Pancreas (tissue), 10 donors: ENCODE results near the gene PVALEF. TPM values are rescaled to one million over a fixed set of nuclear protein-coding genes. Genes with fewer than 3 reads are reported as not detected.

ENCODE experiments used
- ATAC-seq, 4 donors: fragments of 200-7000 bp; cut with Tn5 transposase; one replicate each; pipeline versions ENCODE4 v1.8.0 to v1.9.1; 2020; ENCODE audit warnings: mild to moderate bottlenecking in 4 of 4, moderate library complexity in 4 of 4
- DNase-seq, 6 donors: peaks; one replicate each; pipeline ENCODE4 v3.0.0-alpha.2; 2020
- FAIRE-seq: peaks from 2 replicates; lab custom pipeline; 2012; peaks lifted over from hg19 to GRCh38; lab: Jason Lieb, UNC
- H3K27ac ChIP-seq, 4 donors: fragments of 200-600 bp; sonication (generic); 1 replicate in 3 of 4; 2 replicates in 1 of 4; pipeline versions ENCODE4 v1.5.0 to v1.8.0; 2020
- H3K27me3 ChIP-seq, 4 donors: fragments of 200-600 bp; one replicate each; pipeline ENCODE4 v1.8.0; 2021
- H3K36me3 ChIP-seq, 3 donors: fragments of 200-600 bp; sonication (generic) in 1 of 3; one replicate each; pipeline versions ENCODE4 v1.5.0 to v1.8.0; 2020 to 2021
- H3K4me1 ChIP-seq, 3 donors: fragments of 200-600 bp; one replicate each; pipeline ENCODE4 v1.8.0; 2021
- H3K4me3 ChIP-seq, 4 donors: fragments of 200-600 bp; sonication (generic) in 2 of 4; one replicate each; pipeline versions ENCODE4 v1.5.0 to v1.8.0; 2020 to 2021
- H3K9me3 ChIP-seq, 4 donors: fragments of 200-600 bp; one replicate each; pipeline ENCODE4 v1.8.0; 2021
- WGBS, 2 donors: extraction: QIAGEN DNeasy Blood & Tissue Kit; methylation state at CpG; one replicate each; pipeline ENCODE4 v1.1.7; 2013; 5-methylcytosine and 5-hydroxymethylcytosine counted together
- intact Hi-C, 3 donors: fragments of 100-400 bp; cut with DNase I; formaldehyde crosslinking; loops; one replicate each; pipeline versions ENCODE4 v1.11.1 to v1.14.2; 2022
- polyA plus RNA-seq, 2 donors: library from polyadenylated mRNA; stranded (reverse); fragments of 200-250 nt; gene quantifications; one replicate each; pipeline ENCODE4 v1.2.3, GENCODE V29; 2013
- total RNA-seq, 6 donors: library from RNA; stranded (reverse); fragmentation: NEBNext Ultra II Directional in 4 of 6; extraction: Animal tissue kit (Norgen Biotek cat#: 25700) in 4 of 6; gene quantifications; one replicate each; pipeline versions ENCODE4 v1.2.1 to v1.2.4, GENCODE V29; 2021 to 2023
- TF ChIP-seq, protein P1 (sequence below), 4 donors: fragments of 200-600 bp; sonication (generic) in 3 of 4; IDR thresholded peaks; one replicate each; pipeline versions ENCODE4 v1.5.0 to v1.8.0; 2021; ENCODE audit warnings: antibody characterized with exemption in 4 of 4
- donor health status: healthy with polysubstance abuse.
- donor health status: DM: no; HTN: no; CAD: no; lungs with moderate emphysema.
- donor health status: DM: no; HTN: no; CAD: no.
- donor health status: control.
- donor health status: control.
- donor health status: Bipolar disorder and iron deficiency.
- donor health status: DM: yes; HTN: yes; CAD: no.
- donor health status: DM: no; HTN: no; CAD: no.
- donor health status: DM: no; HTN: no; CAD: no.
- donor health status: DM: yes; HTN: yes; CAD: no.

PVALEF gene
- total and polyA plus RNA-seq, 8 donors: 0.11 to 0.51 (median 0.17) TPM; not detected in 2

DNA sequence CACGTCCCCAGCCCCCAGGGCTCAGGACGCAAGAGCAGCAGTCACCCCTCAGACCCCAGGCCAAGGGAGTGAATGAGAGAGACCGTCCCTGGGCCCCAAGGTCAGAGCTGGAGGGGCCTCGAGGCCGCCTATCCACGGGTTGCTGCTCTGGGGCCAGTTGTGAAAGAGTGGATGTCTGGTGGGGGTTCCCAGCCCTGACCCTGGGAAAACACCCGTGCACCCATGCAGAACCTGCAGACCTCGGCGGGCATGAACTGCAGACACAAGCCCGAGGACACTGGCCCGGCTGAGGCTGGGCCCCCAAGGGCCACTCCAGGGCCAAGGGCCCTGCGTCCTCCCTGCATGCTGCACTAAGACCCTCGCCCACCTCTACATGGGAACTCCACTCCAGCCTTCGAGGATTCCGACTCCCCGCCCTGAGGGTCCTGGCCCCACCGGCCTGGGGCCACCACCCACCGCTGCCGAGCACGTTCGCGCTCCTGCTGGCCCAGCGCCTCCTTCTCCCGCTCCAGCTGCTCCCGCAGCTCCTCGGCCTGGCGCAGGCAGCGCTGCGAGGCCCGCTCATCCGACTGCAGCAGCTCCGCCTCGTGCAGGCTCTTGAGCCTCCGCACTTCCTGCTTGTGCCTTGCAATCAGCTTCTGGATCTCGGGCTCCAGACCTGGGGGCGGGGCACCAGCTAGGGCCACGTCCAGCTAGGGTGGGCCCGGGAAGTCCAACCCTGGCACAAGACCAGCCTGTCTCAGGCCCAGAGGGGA is 28.3 kb downstream of the PVALEF start:
- WGBS, 2 donors: 90 to 96% methylated on average over 38 of the region's 38 CpGs
- intact Hi-C loops: loop anchor here in 1 of 3 donors (5.0 kb wide), 1 partner anchor 51 kb away; no protein-coding TSS in a partner anchor
- Histone ChIP-seq H3K9me3 (no peaks in the 10 kb centered on the region), H3K36me3 (no peaks in the 10 kb centered on the region), H3K27ac (no peak overlapping the region), H3K4me3 (no peak overlapping the region), H3K27me3 (no peaks in the 10 kb centered on the region), H3K4me1 (no peaks in the 10 kb centered on the region)
- TF ChIP-seq, protein P1, sequence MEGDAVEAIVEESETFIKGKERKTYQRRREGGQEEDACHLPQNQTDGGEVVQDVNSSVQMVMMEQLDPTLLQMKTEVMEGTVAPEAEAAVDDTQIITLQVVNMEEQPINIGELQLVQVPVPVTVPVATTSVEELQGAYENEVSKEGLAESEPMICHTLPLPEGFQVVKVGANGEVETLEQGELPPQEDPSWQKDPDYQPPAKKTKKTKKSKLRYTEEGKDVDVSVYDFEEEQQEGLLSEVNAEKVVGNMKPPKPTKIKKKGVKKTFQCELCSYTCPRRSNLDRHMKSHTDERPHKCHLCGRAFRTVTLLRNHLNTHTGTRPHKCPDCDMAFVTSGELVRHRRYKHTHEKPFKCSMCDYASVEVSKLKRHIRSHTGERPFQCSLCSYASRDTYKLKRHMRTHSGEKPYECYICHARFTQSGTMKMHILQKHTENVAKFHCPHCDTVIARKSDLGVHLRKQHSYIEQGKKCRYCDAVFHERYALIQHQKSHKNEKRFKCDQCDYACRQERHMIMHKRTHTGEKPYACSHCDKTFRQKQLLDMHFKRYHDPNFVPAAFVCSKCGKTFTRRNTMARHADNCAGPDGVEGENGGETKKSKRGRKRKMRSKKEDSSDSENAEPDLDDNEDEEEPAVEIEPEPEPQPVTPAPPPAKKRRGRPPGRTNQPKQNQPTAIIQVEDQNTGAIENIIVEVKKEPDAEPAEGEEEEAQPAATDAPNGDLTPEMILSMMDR (IDR thresholded peaks at IDR 0.05): no peak
- no peak for FAIRE-seq
- DNase-seq: peak in 2 of 6 donors; percentile 24 to 75
- ATAC-seq: no peak

- Histone ChIP-seq H3K27me3 (no peaks in the 10 kb centered on the region), H3K27ac (no peak overlapping the region), H3K9me3 (no peaks in the 10 kb centered on the region), H3K36me3 (no peaks in the 10 kb centered on the region), H3K4me3 (no peak overlapping the region), H3K4me1 (no peaks in the 10 kb centered on the region)
- 91 to 95% methylated on average over 21 of the region's 21 CpGs for WGBS, 2 donors
- intact Hi-C loops: loop anchor here in 1 of 3 donors (5.0 kb wide), 1 partner anchor 52 kb away; no protein-coding TSS in a partner anchor
- TF ChIP-seq, protein P1 (IDR thresholded peaks at IDR 0.05): no peak
- ATAC-seq: no peak
- no peak for FAIRE-seq
- DNase-seq: peak in 1 of 6 donors; percentile 37
Measured at GRCh38 chr17:81194225-81194760, 29.0 kb downstream of the PVALEF start.

DNA sequence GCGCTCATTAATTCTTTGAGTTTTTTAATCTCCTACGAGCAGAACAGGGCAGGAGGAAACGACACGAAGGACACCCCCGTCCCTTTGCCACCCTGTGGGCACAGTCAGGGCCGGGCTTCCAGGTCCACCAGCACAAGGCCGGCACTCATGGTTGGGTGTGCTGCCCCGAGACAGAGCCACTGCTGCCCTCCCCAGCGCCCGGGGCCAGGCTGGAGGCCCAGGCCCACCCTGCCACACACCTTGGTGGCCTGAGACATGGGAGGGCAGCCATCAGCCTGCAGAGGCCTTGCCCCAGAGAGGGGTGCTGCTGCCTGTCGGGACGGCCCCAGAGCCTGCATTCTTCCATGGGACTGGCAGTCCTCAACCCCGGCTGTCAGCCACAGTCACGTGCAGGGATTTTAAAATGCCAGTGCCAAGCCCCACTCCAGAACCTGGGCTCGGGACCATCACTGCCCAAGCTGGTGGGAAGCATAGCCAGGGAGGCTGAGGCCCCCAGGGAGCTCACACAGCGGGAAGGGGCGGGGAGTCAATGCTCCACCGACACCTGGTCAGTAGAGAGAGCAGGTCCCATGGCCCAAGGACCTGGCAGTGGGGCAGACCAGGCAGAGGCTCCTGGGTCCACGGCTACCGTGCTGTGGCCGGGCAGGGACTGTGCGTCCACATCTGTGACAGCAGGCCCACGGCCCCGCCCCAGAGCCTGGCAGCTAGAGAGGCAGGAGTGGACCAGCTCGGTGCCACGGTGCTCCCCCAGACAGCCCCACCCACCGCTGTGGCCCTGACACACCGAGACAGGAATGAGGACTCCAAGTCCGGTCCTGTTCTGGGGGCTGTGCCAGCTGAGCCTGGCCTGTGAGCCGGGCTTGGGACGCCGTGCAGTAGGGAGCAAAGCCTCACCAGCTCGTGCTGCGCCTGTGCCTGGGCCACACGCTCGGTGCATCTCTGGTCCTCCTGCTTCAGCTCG is 29.9 kb downstream of the PVALEF start:
- 95% methylated on average over 35 to 37 of the region's 37 CpGs for WGBS, 2 donors
- no peaks in the 10 kb centered on the region for H3K9me3 ChIP-seq
- no peaks in the 10 kb centered on the region for H3K27me3 ChIP-seq
- no peak for FAIRE-seq
- intact Hi-C loops: loop anchor here in 1 of 3 donors (5.0 kb wide), 1 partner anchor 53 kb away; no protein-coding TSS in a partner anchor
- ATAC-seq: no peak
- H3K27ac ChIP-seq: no peak overlapping the region
- H3K36me3 ChIP-seq: no peaks in the 10 kb centered on the region
- DNase-seq: peak in 2 of 6 donors; percentile 24 to 72
- TF ChIP-seq, protein P1 (IDR thresholded peaks at IDR 0.05): no peak
- H3K4me3 ChIP-seq: no peak overlapping the region
- no peaks in the 10 kb centered on the region for H3K4me1 ChIP-seq

DNA sequence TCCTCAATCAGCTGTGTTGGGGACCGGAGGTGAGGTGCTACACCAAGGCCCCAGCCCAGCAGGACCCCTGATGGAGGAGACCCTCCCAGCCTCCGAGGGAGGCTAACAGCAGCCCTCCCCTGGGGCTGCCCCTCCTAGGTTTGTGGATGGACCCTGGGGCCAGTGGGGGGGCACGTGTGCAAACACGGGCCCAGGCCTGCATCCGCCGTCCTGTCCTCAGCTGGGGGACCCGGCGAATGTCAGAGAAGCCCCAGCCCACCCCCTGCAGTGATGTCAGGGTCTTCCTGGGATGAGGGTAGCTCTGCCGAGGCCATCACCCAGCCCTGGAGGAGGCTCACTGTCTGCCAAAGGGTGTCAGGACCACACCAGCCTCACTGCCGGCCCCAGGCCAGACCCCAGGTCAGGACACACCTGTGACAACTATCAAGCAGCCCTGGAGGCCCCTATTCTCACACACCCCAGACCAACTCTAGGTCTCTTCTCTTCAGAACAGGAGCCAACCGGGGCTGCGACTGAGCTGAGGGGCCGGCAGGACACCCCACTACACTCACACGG is 30.7 kb downstream of the PVALEF start:
- no peaks in the 10 kb centered on the region for H3K27me3 ChIP-seq
- H3K36me3 ChIP-seq: no peaks in the 10 kb centered on the region
- intact Hi-C loops: no loop called here
- no peak for ATAC-seq
- no peak for FAIRE-seq
- WGBS, 2 donors: 90 to 94% methylated on average over 13 to 14 of the region's 14 CpGs
- DNase-seq: peak in 2 of 6 donors; percentile 20 to 60
- no peaks in the 10 kb centered on the region for H3K9me3 ChIP-seq
- H3K4me3 ChIP-seq: no peak overlapping the region
- TF ChIP-seq, protein P1 (IDR thresholded peaks at IDR 0.05): no peak
- no peaks in the 10 kb centered on the region for H3K4me1 ChIP-seq
- H3K27ac ChIP-seq: no peak overlapping the region
